ENCODE data around the gene PAX8.

- no peak for TF ChIP-seq CTCF (conservative IDR thresholded peaks at IDR 0.05 in 1 of 2, IDR thresholded peaks at IDR 0.05 in 1 of 2; ENCODE audit: low read depth in 1 of 2, low read length in 2 of 2)
- no peak for TF ChIP-seq EZH2 (IDR thresholded peaks at IDR 0.05; ENCODE audit: low read length, missing control alignments)
These were observed 47.7 kb downstream of the PAX8 start for GRCh38 chr2:113231064-113231463.
